ENCODE data around the gene KRTAP19-7. TPM values are rescaled to one million over a fixed set of nuclear protein-coding genes. Genes with fewer than 3 reads are reported as not detected.

KRTAP19-7 gene, protein sequence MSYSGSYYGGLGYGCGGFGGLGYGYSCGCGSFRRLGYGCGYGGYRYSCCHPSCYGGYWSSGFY
- total RNA-seq (2013; cell fraction: nucleolus; rRNA removed), result not detected in 2 replicates
- total RNA-seq (2014; rRNA removed) (not detected in 2 replicates), total RNA-seq (2014; rRNA removed; fragmentation: Illumina TruSeq; extraction: Trizol) (not detected in 2 replicates), total RNA-seq (2021) (not detected in 2 replicates), polyA plus RNA-seq (2011; rRNA removed) (not detected in 2 replicates), polyA plus RNA-seq (2014; fragmentation: Illumina TruSeq; extraction: Trizol) (not detected in 2 replicates), polyA plus RNA-seq (2014; fragmentation: Nextera tagmentation; extraction: Ambion mirVana) (not detected), polyA plus RNA-seq (2014; rRNA removed) (not detected in 2 replicates), polyA plus RNA-seq (2016; fragmentation: Nextera tagmentation; extraction: Ambion mirVana) (not detected), polyA minus RNA-seq (2011; rRNA and poly(A)+ RNA removed) (not detected in 2 replicates), Bru-seq, nascent RNA (not detected), BruChase-seq, experiment 1, labeled RNA remaining after a 6-hour chase (not detected), BruChase-seq, experiment 2, labeled RNA remaining after a 2-hour chase (not detected)
- polyA plus RNA-seq (2011; ENCODE audit: low read depth), result not detected
- polyA plus RNA-seq (2011; cell fraction: cytosol; rRNA removed), result not detected in 2 replicates
- not detected in 2 replicates for polyA plus RNA-seq (2011; cell fraction: nucleus; rRNA removed)
- polyA plus RNA-seq (2012), result not detected in 2 replicates
- not detected in 2 replicates for polyA minus RNA-seq (2011; cell fraction: cytosol; rRNA and poly(A)+ RNA removed)
- polyA minus RNA-seq (2011; cell fraction: nucleus; rRNA and poly(A)+ RNA removed), result not detected in 2 replicates
- long read RNA-seq, experiment 1, result 0 reads
- long read RNA-seq, experiment 2, result 0 reads

DNA sequence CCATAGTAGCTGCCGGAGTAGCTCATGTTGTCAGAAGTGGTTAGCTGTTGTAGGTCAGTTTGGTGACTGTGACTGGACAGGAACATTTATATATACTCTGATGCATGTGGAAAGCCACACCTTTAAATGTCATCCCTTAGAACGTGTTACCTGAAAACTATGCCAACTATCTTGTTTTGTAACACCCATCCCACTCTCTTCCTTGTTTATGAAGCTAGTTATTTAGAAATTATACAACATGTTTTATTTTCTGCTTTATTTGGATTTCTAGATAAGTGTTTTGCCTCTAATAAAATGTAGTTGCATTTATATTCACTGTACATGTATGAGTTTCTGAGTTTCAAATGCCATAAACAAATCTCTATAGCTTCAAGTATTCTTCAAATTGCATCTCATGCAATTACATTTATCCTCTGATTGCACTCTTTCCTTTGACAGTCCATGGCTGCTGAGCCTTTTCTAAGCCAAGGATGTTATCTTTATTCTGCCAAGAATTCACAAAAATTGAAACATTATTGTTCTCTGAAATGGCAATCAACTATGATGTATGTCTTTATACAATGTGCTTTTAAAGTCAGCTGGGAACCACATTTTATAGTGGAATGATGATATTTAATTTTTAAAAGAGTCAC, at the start of gene KRTAP19-7:
KRTAP19-7 (minus strand) TSS at position 51 of the 632 bp plus-strand sequence; CDS start at position 26, 25 bp downstream.
- POLR2A ChIA-PET, result no interaction called here

DNA sequence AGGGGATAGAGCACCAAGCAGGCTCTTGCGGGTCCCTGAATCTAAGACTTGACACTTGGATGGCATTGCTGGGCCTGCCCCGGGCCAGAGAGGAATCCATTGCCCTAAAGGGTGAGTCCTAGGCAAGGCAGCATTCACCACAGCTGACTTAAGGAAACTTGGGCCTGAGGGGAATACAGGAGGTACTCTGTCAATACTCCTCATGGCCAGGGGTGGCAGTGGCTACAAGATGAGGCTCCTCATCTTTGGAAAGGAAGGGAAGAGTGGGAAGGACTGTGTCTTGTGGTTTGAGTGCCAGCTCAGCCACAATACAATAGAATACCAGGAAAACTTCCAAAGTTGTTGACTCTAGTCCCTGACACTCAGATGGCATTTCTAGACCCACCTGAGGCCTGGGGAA, 44.9 kb upstream of the KRTAP19-7 start:
- WGBS (ENCODE audit: insufficient coverage, insufficient replicate concordance, low lambda C conversion rate, missing lambda C conversion rate), result 24% methylated on average over 2 of the region's 2 CpGs
- intact Hi-C loops (cut with micrococcal nuclease; ENCODE audit: unreplicated experiment) (no loop called here), in situ Hi-C loops (cut with MboI) (no loop called here)
- no peak for DNase-seq (ENCODE audit: low read depth, low spot score)
- no peaks in the 10 kb centered on the region for H3K79me2 ChIP-seq (ENCODE audit: control insufficient read depth, insufficient read depth, low read length)
- H3K4me2 ChIP-seq (ENCODE audit: control insufficient read depth, insufficient read depth), result no peak overlapping the region
- H3K27me3 ChIP-seq (replicated peaks in 1 of 2; ENCODE audit: control insufficient read depth in 2 of 2, insufficient read depth in 2 of 2, low read length in 1 of 2), result no peaks in the 10 kb centered on the region
- H3K9me3 ChIP-seq (replicated peaks; ENCODE audit: control insufficient read depth, insufficient read depth, low read length), result no peaks in the 10 kb centered on the region; the same call in 2 of the 3 replicates
- ChIA-PET SMC1A (ENCODE audit: uncharacterized antibody, unreplicated experiment) (no interaction called here), RAD21 (ENCODE audit: unreplicated experiment) (no interaction called here), CTCF (no interaction called here), POLR2A (no interaction called here)
- H3K4me3 ChIP-seq, result no peak overlapping the region
- no peak overlapping the region for H2AFZ ChIP-seq (ENCODE audit: control insufficient read depth, low read depth, low read length)
- no peaks in the 10 kb centered on the region for H3K36me3 ChIP-seq (ENCODE audit: control insufficient read depth in 2 of 2, insufficient read depth in 2 of 2, low read length in 1 of 2)
- H3K4me1 ChIP-seq (ENCODE audit: control insufficient read depth, insufficient read depth, low read length), result no peaks in the 10 kb centered on the region
- no peaks in the 10 kb centered on the region for H4K20me1 ChIP-seq (ENCODE audit: control insufficient read depth, insufficient read depth)
- no peak for ATAC-seq
- H3K9ac ChIP-seq (ENCODE audit: control insufficient read depth, insufficient read depth, low read length), result no peak overlapping the region
- H3K27ac ChIP-seq (ENCODE audit: control insufficient read depth, insufficient read depth), result no peak overlapping the region
- FAIRE-seq, result no peak
- BruUV-seq (replicated peaks), result no TSS peak
- TF ChIP-seq CHD2 (IDR thresholded peaks at IDR 0.05; ENCODE audit: borderline replicate concordance, low read depth, low read length) (no peak), ZNF622 (IDR thresholded peaks at IDR 0.05) (no peak), SMARCA5 (IDR thresholded peaks at IDR 0.05) (no peak), GABPA (IDR thresholded peaks at IDR 0.05; ENCODE audit: low read depth) (no peak)
- TF ChIP-seq, protein P1, sequence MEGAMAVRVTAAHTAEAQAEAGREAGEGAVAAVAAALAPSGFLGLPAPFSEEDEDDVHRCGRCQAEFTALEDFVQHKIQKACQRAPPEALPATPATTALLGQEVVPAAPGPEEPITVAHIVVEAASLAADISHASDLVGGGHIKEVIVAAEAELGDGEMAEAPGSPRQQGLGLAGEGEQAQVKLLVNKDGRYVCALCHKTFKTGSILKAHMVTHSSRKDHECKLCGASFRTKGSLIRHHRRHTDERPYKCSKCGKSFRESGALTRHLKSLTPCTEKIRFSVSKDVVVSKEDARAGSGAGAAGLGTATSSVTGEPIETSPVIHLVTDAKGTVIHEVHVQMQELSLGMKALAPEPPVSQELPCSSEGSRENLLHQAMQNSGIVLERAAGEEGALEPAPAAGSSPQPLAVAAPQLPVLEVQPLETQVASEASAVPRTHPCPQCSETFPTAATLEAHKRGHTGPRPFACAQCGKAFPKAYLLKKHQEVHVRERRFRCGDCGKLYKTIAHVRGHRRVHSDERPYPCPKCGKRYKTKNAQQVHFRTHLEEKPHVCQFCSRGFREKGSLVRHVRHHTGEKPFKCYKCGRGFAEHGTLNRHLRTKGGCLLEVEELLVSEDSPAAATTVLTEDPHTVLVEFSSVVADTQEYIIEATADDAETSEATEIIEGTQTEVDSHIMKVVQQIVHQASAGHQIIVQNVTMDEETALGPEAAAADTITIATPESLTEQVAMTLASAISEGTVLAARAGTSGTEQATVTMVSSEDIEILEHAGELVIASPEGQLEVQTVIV (IDR thresholded peaks at IDR 0.05; ENCODE audit: borderline replicate concordance, partially characterized antibody), result no peak
- TF ChIP-seq, protein P2, sequence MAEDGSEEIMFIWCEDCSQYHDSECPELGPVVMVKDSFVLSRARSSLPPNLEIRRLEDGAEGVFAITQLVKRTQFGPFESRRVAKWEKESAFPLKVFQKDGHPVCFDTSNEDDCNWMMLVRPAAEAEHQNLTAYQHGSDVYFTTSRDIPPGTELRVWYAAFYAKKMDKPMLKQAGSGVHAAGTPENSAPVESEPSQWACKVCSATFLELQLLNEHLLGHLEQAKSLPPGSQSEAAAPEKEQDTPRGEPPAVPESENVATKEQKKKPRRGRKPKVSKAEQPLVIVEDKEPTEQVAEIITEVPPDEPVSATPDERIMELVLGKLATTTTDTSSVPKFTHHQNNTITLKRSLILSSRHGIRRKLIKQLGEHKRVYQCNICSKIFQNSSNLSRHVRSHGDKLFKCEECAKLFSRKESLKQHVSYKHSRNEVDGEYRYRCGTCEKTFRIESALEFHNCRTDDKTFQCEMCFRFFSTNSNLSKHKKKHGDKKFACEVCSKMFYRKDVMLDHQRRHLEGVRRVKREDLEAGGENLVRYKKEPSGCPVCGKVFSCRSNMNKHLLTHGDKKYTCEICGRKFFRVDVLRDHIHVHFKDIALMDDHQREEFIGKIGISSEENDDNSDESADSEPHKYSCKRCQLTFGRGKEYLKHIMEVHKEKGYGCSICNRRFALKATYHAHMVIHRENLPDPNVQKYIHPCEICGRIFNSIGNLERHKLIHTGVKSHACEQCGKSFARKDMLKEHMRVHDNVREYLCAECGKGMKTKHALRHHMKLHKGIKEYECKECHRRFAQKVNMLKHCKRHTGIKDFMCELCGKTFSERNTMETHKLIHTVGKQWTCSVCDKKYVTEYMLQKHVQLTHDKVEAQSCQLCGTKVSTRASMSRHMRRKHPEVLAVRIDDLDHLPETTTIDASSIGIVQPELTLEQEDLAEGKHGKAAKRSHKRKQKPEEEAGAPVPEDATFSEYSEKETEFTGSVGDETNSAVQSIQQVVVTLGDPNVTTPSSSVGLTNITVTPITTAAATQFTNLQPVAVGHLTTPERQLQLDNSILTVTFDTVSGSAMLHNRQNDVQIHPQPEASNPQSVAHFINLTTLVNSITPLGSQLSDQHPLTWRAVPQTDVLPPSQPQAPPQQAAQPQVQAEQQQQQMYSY (CRISPR knock-in tag; IDR thresholded peaks at IDR 0.05), result no peak

More for the DNA sequence above, at the start of gene KRTAP19-7:
- CTCF ChIA-PET, result no interaction called here
- no peak within 1 kb of the TSS for H3K9ac ChIP-seq (ENCODE audit: control insufficient read depth, insufficient read depth, low read length)
- RAD21 ChIA-PET (ENCODE audit: unreplicated experiment), result interaction anchor here (0.6 kb wide), 1 partner anchor 525 kb away, joined by 3 read pairs; no protein-coding TSS in a partner anchor
- H3K9me3 ChIP-seq (replicated peaks; ENCODE audit: control insufficient read depth, insufficient read depth, low read length), result no peaks in the 10 kb centered on the region; the same call in 2 of the 3 replicates
- ATAC-seq (no peak), DNase-seq (ENCODE audit: low read depth, low spot score) (no peak), FAIRE-seq (no peak)
- H3K4me1 ChIP-seq (ENCODE audit: control insufficient read depth, insufficient read depth, low read length), result no peaks in the 10 kb centered on the region
- no peak within 1 kb of the TSS for H3K4me2 ChIP-seq (ENCODE audit: control insufficient read depth, insufficient read depth)
- no peak within 1 kb of the TSS for H3K27ac ChIP-seq (ENCODE audit: control insufficient read depth, insufficient read depth)
- no TSS peak for BruUV-seq (replicated peaks)
- intact Hi-C loops (cut with micrococcal nuclease; ENCODE audit: unreplicated experiment), result no loop called here
- in situ Hi-C loops (cut with MboI), result no loop called here
- H4K20me1 ChIP-seq (ENCODE audit: control insufficient read depth, insufficient read depth), result no peaks in the 10 kb centered on the region
- no peak within 1 kb of the TSS for H2AFZ ChIP-seq (ENCODE audit: control insufficient read depth, low read depth, low read length)
- no peaks in the 10 kb centered on the region for H3K79me2 ChIP-seq (ENCODE audit: control insufficient read depth, insufficient read depth, low read length)
- no peaks in the 10 kb centered on the region for H3K36me3 ChIP-seq (ENCODE audit: control insufficient read depth in 2 of 2, insufficient read depth in 2 of 2, low read length in 1 of 2)
- SMC1A ChIA-PET (ENCODE audit: uncharacterized antibody, unreplicated experiment), result no interaction called here
- WGBS (ENCODE audit: insufficient coverage, insufficient replicate concordance, low lambda C conversion rate, missing lambda C conversion rate), result 3% methylated on average over 2 of the region's 2 CpGs
- H3K27me3 ChIP-seq (replicated peaks in 1 of 2; ENCODE audit: control insufficient read depth in 2 of 2, insufficient read depth in 2 of 2, low read length in 1 of 2), result no peaks in the 10 kb centered on the region
- no peak for TF ChIP-seq SMARCA5 (IDR thresholded peaks at IDR 0.05)
- no peak for TF ChIP-seq CHD4 (IDR thresholded peaks at IDR 0.05)
- no peak for TF ChIP-seq NBN (IDR thresholded peaks at IDR 0.05)
- no peak within 1 kb of the TSS for H3K4me3 ChIP-seq

Data from GM12878 (cell line).